ENCODE data around the gene C1QBP. TPM values are rescaled to one million over a fixed set of nuclear protein-coding genes. Genes with fewer than 3 reads are reported as not detected.
A peak's percentile ranks its signal among the peaks of the same experiment; 100 is the strongest.
"Not testable (repeated sequence)": the region's sequence is repeated elsewhere in the genome, so short reads cannot be mapped to it uniquely, and the experiment has no call there.

The C1QBP gene
- total RNA-seq, result 108 TPM

- peak; percentile 96 for DNase-seq
These were observed at the start of gene C1QBP for GRCh38 chr17:5438716-5439445. Gene C1QBP (minus strand): TSS chr17:5439155. CDS start chr17:5439073, 82 bp downstream.

GRCh38 chr17:5488752-5489151 is 49.8 kb upstream of the C1QBP start:
- DNase-seq, result no peak

- DNase-seq, result peak; percentile 100
These were observed 47.5 kb upstream of the C1QBP start, which contains the start of gene MIS12 for GRCh38 chr17:5486206-5487124. Gene MIS12 (plus strand): TSS chr17:5486566. CDS start chr17:5488863, 2,297 bp downstream.

- DNase-seq, result peak; percentile 42
These were observed 46.6 kb upstream of the C1QBP start, which contains the start of gene DERL2 for GRCh38 chr17:5485270-5486205. Gene DERL2 (minus strand): TSS chr17:5486178. CDS start chr17:5486161, 17 bp downstream.

- no peak for DNase-seq
These were observed 42.5 kb upstream of the C1QBP start for GRCh38 chr17:5481451-5481850.

GRCh38 chr17:5480962-5481361 is 42.0 kb upstream of the C1QBP start:
- no peak for DNase-seq

GRCh38 chr17:5478992-5479391 is 40.0 kb upstream of the C1QBP start:
- no peak for DNase-seq

DNA sequence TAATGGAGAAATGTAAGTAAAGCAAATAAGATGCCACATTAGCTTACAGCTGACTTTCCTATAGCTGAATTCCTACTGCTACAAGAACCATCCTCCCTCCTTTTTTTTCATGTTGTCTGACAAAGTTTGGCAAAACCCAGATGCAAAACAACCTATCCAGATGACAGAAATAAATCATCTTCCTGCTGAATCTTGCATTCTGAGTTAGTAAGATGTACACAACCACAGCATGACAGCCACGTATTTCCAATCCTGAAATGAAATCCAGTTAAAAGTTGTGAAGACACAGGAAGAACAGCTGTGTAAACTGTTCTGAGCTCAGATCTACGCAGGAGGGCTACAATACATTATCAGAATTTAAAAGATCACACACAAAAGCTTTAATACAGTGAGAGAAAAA is 35.0 kb upstream of the C1QBP start:
- no peak for DNase-seq

- DNase-seq, result no peak
These were observed 33.6 kb upstream of the C1QBP start for GRCh38 chr17:5472511-5472910.

GRCh38 chr17:5468075-5468473 is 29.1 kb upstream of the C1QBP start:
- peak; percentile 9 for DNase-seq

DNA sequence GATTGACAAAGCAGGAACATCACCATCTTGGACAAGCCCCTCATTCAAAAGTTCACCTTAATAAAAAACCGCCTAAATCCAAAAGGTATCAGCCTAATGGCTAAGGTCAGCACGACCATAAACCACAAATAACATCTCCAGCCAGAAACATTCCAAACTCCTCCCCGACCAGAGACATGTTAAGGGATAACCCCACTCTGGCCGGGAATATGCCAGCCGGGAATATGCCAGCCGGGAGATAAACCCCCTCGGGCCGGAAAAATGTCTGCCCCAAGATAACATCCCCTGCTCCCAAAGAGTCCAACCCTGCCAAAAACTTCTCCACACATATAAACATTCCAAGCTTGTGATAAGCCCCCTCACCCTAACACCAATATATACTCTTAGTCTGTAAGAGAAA is 28.5 kb upstream of the C1QBP start:
- DNase-seq, result no peak

DNA sequence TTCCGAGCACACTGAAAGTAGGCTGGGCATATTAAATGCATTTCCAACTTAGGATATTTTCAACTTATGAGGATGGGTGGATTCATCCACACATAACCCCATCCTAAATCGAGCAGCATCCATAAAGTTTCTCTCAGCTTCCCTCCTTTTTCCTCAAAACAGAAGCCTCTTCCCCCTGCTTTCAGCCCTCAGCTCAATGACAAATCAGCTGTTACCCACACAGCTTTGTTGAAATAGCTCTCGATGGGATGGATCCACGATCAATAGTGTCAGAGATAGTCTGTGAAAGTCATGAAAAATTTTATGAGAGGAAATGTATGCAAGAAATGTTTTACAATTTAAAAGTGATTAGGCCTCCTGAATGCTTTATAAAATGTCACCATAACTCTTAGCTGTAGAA is 27.3 kb upstream of the C1QBP start:
- no peak for DNase-seq

DNA sequence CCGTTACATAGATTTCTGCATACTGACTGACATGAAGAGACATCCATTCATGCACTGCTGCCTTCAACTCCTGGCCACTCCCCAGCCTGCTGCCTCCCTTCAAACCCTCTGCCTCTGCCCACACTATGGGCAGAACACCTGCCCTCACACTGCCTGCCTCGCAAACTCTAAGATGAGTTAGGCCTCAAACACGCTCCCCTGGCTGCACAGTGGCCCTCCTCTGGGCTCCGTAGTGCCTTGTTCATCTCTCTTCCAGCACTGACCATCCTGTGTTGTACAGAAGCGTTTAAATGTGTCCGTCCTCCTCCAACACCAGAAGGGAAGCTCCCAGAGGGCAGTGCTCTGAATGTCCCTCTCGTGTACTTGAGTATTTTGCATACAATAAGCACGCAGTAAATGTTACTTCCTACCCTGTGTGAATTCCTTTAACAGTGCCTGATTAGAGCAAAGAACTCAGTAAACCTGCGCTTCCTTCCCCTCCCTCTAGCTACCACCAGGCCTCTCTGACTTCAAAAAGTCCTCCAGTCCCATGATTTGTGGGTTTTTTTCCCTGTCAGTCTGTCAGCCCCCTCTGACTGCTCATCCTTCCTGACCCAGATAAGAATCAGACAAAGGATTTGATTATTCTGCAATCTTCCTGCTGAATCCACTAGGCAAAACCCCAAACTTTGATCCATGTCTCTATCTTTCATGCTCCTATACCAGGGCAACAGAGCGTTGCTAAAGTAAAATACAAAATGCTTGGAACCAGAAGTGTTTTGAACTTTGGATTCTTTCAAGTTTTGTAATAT is 26.0 kb upstream of the C1QBP start:
- no peak for DNase-seq

DNA sequence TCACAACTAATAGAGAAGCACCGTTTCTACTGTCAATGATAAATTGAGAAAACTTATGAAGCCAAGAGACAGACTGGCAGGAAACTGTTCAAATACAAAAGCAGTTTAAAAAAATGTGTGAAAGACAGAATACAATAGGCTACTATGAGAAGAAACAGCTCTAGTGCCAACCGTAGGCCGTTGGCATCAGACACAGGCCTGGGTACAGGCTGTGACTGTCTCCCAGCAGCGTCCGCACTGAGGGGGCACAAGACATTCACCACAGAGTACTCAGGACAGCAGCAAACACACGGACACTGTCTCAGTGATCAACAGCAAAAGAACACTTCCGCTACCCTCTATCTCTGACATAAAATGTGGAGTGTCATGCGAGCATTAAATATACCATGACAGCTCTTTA is 7.8 kb upstream of the C1QBP start:
- DNase-seq, result no peak

GRCh38 chr17:5444209-5444608 is 5.3 kb upstream of the C1QBP start:
- no peak for DNase-seq

DNA sequence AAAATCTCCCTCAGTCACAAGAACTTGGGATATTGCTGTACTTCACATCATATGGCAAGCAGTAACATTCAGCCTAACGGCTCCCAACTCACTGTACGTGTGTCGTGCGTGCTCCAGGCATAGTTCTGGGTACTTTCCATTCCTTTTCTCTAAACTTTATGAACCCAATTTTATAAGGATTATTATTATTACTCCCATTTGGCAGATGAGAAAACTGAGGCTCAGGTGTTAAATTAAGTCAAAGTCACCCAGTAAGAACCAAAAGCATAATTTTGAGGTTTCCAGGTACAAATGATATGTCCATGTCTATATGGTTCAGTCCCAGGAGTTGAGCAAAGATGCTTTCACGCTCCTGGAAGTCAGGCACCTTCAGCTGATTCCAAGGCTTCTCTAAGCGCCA is 4.8 kb upstream of the C1QBP start:
- DNase-seq, result no peak

DNA sequence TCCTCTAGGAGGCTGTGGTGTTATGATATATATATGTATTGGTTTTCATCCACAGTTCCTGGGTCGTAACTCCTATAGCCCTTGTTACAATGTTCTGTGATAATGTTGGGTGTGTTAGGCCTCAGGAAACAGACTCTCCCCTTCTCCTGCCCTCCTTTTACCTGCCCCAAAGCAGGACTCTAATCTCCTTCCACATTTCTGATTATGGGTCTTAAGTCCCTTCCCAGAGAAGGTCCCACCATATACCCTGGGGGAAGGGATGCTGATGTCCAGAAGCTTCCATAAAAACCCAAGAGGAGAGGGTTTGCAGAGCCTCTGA is 450 bp upstream of the C1QBP start:
- DNase-seq, result no peak

DNA sequence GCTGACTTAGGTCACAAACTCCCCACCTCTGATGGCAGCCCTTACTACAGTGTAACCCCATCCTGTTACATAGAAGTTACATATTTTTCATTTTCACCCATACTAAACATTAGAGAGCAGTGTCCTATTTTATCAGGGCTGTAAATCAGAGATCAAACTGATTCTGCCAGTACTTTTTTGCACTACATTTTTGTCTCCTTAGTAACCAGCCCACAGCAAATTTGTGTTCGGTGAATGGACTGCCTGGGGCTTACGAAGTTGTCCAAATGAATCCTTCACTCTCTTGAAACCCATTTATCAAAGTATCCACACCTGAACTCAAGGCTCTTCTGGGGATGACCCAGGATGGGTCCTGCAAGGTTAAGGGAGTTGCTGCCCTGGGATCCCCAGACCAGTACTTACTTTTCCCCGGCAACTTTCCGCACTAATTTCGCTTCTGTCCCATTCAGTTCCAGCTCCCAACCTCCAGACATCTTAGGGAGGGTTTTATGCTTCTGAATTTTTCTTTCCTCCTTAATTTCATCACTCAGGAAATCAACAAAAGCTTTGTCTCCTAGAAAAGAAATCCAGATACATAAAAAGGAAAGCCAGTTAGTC is 1.1 kb downstream of the C1QBP start:
- no peak for DNase-seq

DNA sequence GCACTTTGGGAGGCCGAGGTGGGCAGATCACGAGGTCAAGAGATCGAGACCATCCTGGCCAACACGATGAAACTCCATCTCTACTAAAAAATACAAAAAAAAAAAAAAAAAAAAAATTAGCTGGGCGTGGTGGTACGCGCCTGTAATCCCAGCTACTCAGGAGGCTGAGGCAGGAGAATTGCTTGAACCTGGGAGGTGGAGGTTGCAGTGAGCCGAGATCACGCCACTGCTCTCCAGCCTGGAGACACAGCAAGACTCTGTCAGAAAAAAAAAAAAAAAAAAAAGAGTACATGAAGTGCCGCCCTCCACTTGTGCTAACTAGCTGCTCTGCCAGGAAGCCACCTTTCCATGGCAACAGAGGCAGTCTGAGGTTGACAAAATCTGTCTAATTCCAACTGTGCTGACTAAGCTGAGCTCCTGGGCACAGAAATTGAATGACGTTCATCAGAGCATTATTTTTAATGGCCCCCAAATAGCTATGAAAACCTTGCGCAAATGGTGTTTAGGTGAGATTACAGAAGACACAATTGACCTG is 3.1 kb downstream of the C1QBP start:
- not testable (repeated sequence) for DNase-seq

DNA sequence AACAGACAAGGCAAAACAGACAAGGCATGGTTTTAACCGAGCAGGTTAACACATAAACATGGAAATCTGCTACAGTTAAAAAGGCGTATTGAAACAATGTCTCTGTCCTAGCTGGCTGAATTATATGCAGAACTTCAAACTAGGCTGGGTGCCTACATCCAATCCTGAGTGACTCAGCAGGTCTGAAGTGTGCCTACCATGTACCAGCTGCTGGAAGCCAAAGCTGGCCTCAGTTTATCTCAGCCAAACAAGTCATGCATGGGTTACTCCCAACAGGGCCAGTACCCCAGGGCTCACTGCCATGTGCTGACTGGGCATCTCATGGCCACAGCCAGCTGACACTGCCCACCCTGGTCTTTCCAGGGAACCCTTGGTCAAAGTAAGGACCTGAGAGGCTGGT is 4.0 kb downstream of the C1QBP start:
- DNase-seq, result no peak
